AG04449 (cell line): ENCODE data around the gene RBM28.

Source experiments
- CTCF ChIA-PET: fragments of 350-600 bp; formaldehyde crosslinking; extraction: SDS; loops from one replicate; lab custom pipeline; 2021; ENCODE audit warnings: antibody characterized with exemption; lab: Yijun Ruan, JAX
- POLR2A ChIA-PET: fragments of 400-600, 350-600 bp; formaldehyde crosslinking; extraction: SDS; loops from one replicate; lab custom pipeline; 2020; ENCODE audit warnings: antibody characterized with exemption, inconsistent platforms; lab: Yijun Ruan, JAX
- DNase-seq: peaks from one replicate; pipeline ENCODE4 v3.0.0-alpha.2; 2010; ENCODE audit warnings: low read depth, low spot score
- H3K4me3 ChIP-seq: 2 replicates; pipeline ENCODE4 v1.5.1; 2011; ENCODE audit warnings: low read depth, mild to moderate bottlenecking, control low read depth, low read length
- CTCF ChIP-seq: IDR thresholded peaks from one replicate; pipeline ENCODE4 v1.5.1; 2011; ENCODE audit warnings: mild to moderate bottlenecking, moderate library complexity, low read length, control low read depth, inconsistent platforms; ENCODE audit not compliant: insufficient read depth; ENCODE audit errors: missing control alignments

The RBM28 gene

GRCh38 chr7:128360359-128360678, 16.6 kb upstream of the RBM28 start:
- no peak for TF ChIP-seq CTCF
- no peak overlapping the region for H3K4me3 ChIP-seq
- CTCF ChIA-PET: interaction anchor here (5.2 kb wide), 1 partner anchor 12 kb away, joined by 47 read pairs; no protein-coding TSS in a partner anchor
- POLR2A ChIA-PET: no interaction called here
- no peak for DNase-seq

GRCh38 chr7:128359939-128360338, 16.2 kb upstream of the RBM28 start:
- no peak for TF ChIP-seq CTCF
- H3K4me3 ChIP-seq: no peak overlapping the region
- ChIA-PET CTCF (interaction anchor here (1.1 to 5.2 kb wide), 3 partner anchors 11 to 68 kb away, joined by 3 to 47 read pairs (median 4); no protein-coding TSS in a partner anchor), POLR2A (no interaction called here)
- DNase-seq: no peak

- no peak for DNase-seq
- ChIA-PET POLR2A (no interaction called here), CTCF (interaction anchor here (1.1 to 5.2 kb wide), 6 partner anchors 11 to 69 kb away, joined by 3 to 47 read pairs (median 14); no protein-coding TSS in a partner anchor)
- no peak overlapping the region for H3K4me3 ChIP-seq
- no peak for TF ChIP-seq CTCF
These were observed 15.6 kb upstream of the RBM28 start for GRCh38 chr7:128359336-128359735.

- no peak for DNase-seq
- CTCF ChIA-PET: interaction anchor here (1.0 to 5.2 kb wide), 11 partner anchors 10 to 99 kb away, joined by 3 to 47 read pairs (median 5); no protein-coding TSS in a partner anchor
- POLR2A ChIA-PET: no interaction called here
- no peak for TF ChIP-seq CTCF
- H3K4me3 ChIP-seq: no peak overlapping the region
These were observed 14.5 kb upstream of the RBM28 start for GRCh38 chr7:128358233-128358632.

GRCh38 chr7:128357217-128357613, 13.5 kb upstream of the RBM28 start:
- H3K4me3 ChIP-seq: no peak overlapping the region
- no peak for DNase-seq
- ChIA-PET POLR2A (no interaction called here), CTCF (interaction anchor here (1.0 to 5.2 kb wide), 9 partner anchors 9 to 69 kb away, joined by 3 to 47 read pairs (median 6); no protein-coding TSS in a partner anchor)
- TF ChIP-seq CTCF: no peak

- ChIA-PET POLR2A (no interaction called here), CTCF (interaction anchor here (1.9 to 5.2 kb wide), 6 partner anchors 8 to 70 kb away, joined by 5 to 47 read pairs (median 22); no protein-coding TSS in a partner anchor)
- TF ChIP-seq CTCF: no peak
- no peak for DNase-seq
- H3K4me3 ChIP-seq: no peak overlapping the region
These were observed 13.0 kb upstream of the RBM28 start for GRCh38 chr7:128356546-128357216.
